Measurements from ENCODE around the gene AK9.
"Not testable (repeated sequence)": the region's sequence is repeated elsewhere in the genome, so short reads cannot be mapped to it uniquely, and the experiment has no call there.

The AK9 gene

DNA sequence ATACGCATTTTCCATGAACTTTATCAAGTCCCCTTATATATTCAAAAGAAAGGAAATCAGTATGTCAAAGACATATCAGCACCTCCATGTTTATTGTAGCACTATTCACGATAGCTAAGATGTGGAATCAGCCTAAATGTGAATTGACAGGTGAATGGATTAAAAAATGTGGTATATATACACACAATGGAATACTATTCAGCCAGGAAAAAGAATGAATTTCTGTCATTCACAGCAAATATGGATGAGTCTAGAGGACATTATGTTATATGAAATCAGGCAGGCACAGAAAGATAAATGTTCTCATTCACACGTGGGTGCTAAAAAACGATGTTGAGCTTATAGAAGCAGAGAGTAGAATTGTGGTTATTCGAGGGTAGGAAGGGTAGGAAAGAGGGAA is 5.4 kb upstream of the AK9 start:
- DNase-seq (ENCODE audit: low read depth, low spot score): no peak

- no peak for DNase-seq (ENCODE audit: low read depth, low spot score)
Observed at GRCh38 chr6:109695468-109695867, 4.5 kb upstream of the AK9 start.

- DNase-seq (ENCODE audit: low read depth, low spot score): no peak
Observed at GRCh38 chr6:109693111-109693510, 2.1 kb upstream of the AK9 start.

GRCh38 chr6:109690373-109690736 is 647 bp downstream of the AK9 start:
- no peak for DNase-seq (ENCODE audit: low read depth, low spot score)

- DNase-seq (ENCODE audit: low read depth, low spot score): no peak
Observed at GRCh38 chr6:109687271-109687761, 3.7 kb downstream of the AK9 start.

DNA sequence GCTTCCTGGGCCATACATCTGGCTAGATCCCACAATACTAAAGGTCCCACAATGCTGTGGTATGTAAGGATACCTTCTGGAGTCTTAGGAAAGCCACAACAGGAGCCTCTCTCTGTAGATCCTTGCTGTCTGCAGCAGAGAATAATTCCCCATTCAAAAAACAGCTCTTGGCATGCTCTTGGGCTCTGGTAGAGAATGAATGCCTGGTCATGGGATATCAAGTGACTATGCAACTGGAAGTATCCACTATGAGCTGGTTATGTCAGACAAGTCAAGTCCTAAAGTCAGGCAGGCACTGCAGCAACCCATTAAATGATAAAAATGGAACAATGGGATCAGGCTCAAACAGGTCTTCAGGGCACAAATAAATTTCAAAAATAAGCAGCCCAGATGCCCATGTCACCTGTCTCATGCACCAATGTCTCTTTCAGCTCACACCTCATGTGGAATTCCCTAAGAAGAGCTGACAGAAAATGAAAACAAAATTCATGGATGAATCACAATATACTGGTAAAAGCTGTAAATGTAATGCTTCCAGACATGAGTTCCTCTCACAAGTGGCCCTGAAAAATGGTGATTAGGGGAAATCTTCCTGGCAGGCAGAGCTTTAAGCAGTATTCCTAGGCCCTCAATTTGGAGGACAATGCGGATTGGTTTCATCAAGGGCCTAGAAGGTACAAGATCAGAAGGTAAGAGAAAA is 4.3 kb downstream of the AK9 start:
- no peak for DNase-seq (ENCODE audit: low read depth, low spot score)

- DNase-seq (ENCODE audit: low read depth, low spot score): not testable (repeated sequence)
Observed at GRCh38 chr6:109678661-109679505, 12.1 kb downstream of the AK9 start.

GRCh38 chr6:109678240-109678639 is 12.8 kb downstream of the AK9 start:
- no peak for DNase-seq (ENCODE audit: low read depth, low spot score)

DNA sequence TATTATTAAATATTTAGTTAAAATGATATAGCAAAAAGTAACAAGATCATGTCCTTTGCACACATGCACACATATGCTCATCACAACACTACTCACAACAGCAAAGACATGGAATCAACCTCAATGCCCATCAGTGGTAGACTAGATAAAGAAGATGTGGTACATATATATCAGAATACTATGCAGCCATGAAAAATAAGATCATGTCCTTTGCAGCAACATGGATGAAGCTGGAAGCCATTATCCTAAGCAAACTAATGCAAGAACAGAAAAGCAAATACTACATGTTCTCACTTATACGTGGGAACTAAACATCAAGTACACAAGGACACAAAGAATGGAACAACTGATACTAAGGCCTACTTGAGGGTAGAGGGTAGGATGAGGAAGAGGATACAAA is 14.3 kb downstream of the AK9 start:
- no peak for DNase-seq (ENCODE audit: low read depth, low spot score)

GRCh38 chr6:109672839-109673238 is 18.2 kb downstream of the AK9 start:
- no peak for DNase-seq (ENCODE audit: low read depth, low spot score)

- no peak for DNase-seq (ENCODE audit: low read depth, low spot score)
Observed at GRCh38 chr6:109672175-109672574, 18.8 kb downstream of the AK9 start.

GRCh38 chr6:109671733-109672132 is 19.3 kb downstream of the AK9 start:
- DNase-seq (ENCODE audit: low read depth, low spot score): no peak

DNA sequence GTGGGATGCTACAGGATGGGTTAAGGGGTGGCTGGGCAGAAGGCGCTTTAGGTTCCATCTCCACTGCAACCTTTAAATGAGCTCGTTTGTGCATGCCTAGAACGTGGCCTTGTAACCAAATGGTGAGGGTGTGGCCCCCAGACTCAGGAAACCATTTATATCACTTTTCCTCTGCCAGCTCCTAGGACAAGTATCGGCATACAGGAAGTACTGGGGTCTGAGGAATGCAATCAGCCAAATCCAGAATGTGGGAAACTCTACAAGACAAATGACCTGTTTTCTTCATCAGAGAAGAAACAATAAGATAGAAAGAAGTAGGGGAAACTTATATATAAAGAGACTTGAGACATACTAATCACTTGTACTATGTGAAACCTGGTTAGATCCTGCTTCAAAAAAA is 21.2 kb downstream of the AK9 start:
- no peak for DNase-seq (ENCODE audit: low read depth, low spot score)

GRCh38 chr6:109662192-109662591 is 28.8 kb downstream of the AK9 start:
- no peak for DNase-seq (ENCODE audit: low read depth, low spot score)

- no peak for DNase-seq (ENCODE audit: low read depth, low spot score)
Observed at GRCh38 chr6:109660526-109661320, 30.3 kb downstream of the AK9 start.

- DNase-seq (ENCODE audit: low read depth, low spot score): no peak
Observed at GRCh38 chr6:109655761-109656262, 35.2 kb downstream of the AK9 start.

DNA sequence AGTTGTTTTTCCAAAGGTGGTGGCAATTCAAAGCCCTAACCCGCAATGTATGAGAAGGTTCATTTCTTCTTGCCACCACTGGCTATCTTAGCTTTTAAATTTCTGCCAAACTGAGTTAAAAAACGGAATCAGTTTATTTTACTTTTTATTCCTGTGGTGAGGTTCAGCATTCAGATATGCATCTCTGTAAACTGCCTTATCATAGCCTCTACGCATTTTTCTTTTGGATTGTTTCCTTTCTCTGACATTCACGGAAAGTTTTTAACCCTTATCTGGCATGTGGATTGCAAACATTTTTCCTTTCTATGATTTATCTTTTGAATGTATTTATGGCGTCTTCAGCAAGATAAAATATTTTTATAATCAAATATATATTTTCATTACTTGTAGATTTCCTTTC is 37.7 kb downstream of the AK9 start:
- DNase-seq (ENCODE audit: low read depth, low spot score): no peak

DNA sequence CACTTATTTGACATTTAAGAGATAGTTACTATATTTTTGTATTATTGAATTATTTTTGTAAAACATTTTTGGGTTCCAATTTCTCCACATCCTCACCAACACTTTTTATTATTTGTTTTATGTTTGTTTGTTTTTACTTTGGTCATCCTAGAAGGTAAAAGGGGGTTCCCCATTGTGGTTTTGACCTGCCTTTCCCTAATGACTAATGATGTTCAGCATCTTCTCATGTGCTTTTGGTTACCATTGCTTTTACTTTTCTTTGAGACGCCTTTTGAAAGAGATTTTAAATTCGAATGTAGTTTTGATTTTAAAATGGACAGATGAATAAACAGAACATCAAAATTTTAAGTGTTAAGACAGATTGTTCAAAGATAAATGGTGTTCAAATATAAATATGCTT is 46.9 kb downstream of the AK9 start:
- DNase-seq (ENCODE audit: low read depth, low spot score): no peak

GRCh38 chr6:109632405-109632804 is 58.6 kb downstream of the AK9 start:
- no peak for DNase-seq (ENCODE audit: low read depth, low spot score)

- DNase-seq (ENCODE audit: low read depth, low spot score): no peak
Observed at GRCh38 chr6:109631403-109631802, 59.6 kb downstream of the AK9 start.

DNA sequence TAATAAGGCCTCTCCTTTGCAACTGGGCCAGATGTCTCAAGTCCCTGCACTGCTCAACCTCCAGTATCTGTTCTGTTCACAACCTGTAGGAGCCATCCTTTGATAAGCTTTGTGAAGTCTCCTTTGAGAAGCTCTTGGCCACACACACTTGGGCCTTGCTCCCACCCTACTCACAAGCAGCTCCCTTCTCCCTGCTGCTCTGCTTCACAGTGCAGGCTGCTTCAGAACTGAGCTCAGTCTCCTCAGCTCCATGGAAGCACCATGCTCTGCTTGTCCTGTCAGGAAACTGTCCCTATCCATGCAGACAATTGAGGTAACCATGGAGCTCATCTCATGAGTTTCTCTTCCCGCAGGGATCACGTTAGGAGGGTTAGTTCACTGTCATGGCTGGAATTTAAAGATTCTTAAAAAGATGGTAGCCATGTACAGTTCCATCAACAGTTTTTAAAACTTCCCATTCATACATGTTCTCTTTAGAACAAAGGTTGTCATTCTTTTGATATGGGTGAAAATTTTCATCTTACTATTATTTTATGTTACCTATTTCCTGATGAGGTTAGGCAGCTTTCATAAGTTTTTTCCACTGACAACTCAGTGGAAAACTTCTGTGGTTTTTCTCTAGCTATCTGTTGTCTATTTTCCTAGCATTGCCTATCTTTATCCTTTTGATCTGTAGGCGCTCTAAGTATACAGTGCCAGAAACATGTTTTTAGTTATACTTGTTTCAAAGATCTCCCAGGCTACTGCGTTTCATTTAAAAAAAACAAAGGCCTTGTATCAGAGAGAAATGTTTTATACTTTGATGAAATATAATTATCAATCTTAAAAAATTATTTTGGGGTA is 62.6 kb downstream of the AK9 start:
- no peak for DNase-seq (ENCODE audit: low read depth, low spot score)
